Mesenchymal stem cell (in vitro differentiated cells and primary cell): ENCODE data around the gene GTPBP4.
A peak's percentile ranks its signal among the peaks of the same experiment; 100 is the strongest.

Experiments
- DNase-seq: peaks from one replicate; pipeline ENCODE4 v3.0.0-alpha.2; 2013
- H2AFZ ChIP-seq: one replicate; pipeline ENCODE4 v1.6.1; 2013; ENCODE audit warnings: low read depth, mild to moderate bottlenecking, control low read depth, inconsistent platforms, low read length, moderate library complexity
- H2AK5ac ChIP-seq: 2 replicates; pipeline ENCODE4 v1.6.1; 2013; ENCODE audit warnings: low read length, moderate library complexity, mild to moderate bottlenecking, inconsistent platforms; ENCODE audit not compliant: severe bottlenecking
- H2BK120ac ChIP-seq: one replicate; pipeline ENCODE4 v1.6.1; 2013; ENCODE audit warnings: low read depth, mild to moderate bottlenecking, inconsistent platforms, low read length, moderate library complexity
- H2BK12ac ChIP-seq, 2 experiments: one replicate each; pipeline ENCODE4 v1.6.1; 2013; ENCODE audit warnings: inconsistent platforms in 2 of 2, low read length in 2 of 2, mild to moderate bottlenecking in 2 of 2, moderate library complexity in 2 of 2, control low read depth in 1 of 2
- H2BK15ac ChIP-seq: one replicate; pipeline ENCODE4 v1.6.1; 2013; ENCODE audit warnings: mild to moderate bottlenecking, low read depth, inconsistent platforms; ENCODE audit not compliant: poor library complexity, severe bottlenecking
- H2BK5ac ChIP-seq: 2 replicates; pipeline ENCODE4 v1.6.1; 2013; ENCODE audit warnings: low read depth, mild to moderate bottlenecking, low read length, control low read depth, inconsistent platforms; ENCODE audit not compliant: poor library complexity, severe bottlenecking
- H3K14ac ChIP-seq, 2 experiments: one replicate each; pipeline ENCODE4 v1.6.1; 2013; ENCODE audit warnings: inconsistent platforms in 2 of 2, low read length in 2 of 2, control low read depth in 1 of 2, mild to moderate bottlenecking in 1 of 2, moderate library complexity in 1 of 2
- H3K18ac ChIP-seq, 2 experiments: one replicate each; pipeline ENCODE4 v1.6.1; 2013; ENCODE audit warnings: inconsistent platforms in 2 of 2, low read length in 2 of 2, control low read depth in 1 of 2, low read depth in 1 of 2, mild to moderate bottlenecking in 1 of 2
- H3K23ac ChIP-seq, 2 experiments: one replicate each; pipeline ENCODE4 v1.6.1; 2013; ENCODE audit warnings: inconsistent platforms in 2 of 2, low read length in 2 of 2, mild to moderate bottlenecking in 2 of 2, moderate library complexity in 2 of 2, control low read depth in 1 of 2
- H3K27ac ChIP-seq: 2 replicates; pipeline ENCODE4 v1.5.1; 2013; ENCODE audit warnings: mild to moderate bottlenecking, moderate library complexity, low read length, control low read depth, inconsistent platforms; ENCODE audit not compliant: poor library complexity, severe bottlenecking
- H3K27me3 ChIP-seq, 2 experiments: 2 replicates each; pipeline versions ENCODE4 v1.6.1 to v1.7.0; 2013; ENCODE audit warnings: low read length in 2 of 2, mild to moderate bottlenecking in 2 of 2, moderate library complexity in 2 of 2, control low read depth in 1 of 2, inconsistent platforms in 1 of 2; ENCODE audit not compliant: control insufficient read depth in 1 of 2, insufficient read depth in 1 of 2
- H3K36me3 ChIP-seq, 2 experiments: 2 replicates each; pipeline versions ENCODE4 v1.6.1 to v1.7.0; 2013; ENCODE audit warnings: low read length in 2 of 2, control low read depth in 1 of 2, inconsistent platforms in 1 of 2, low read depth in 1 of 2, mild to moderate bottlenecking in 1 of 2; ENCODE audit not compliant: insufficient read depth in 2 of 2, control insufficient read depth in 1 of 2
- H3K4ac ChIP-seq, 2 experiments: one replicate each; pipeline ENCODE4 v1.6.1; 2013; ENCODE audit warnings: inconsistent platforms in 2 of 2, low read length in 2 of 2, mild to moderate bottlenecking in 2 of 2, moderate library complexity in 2 of 2, control low read depth in 1 of 2, low read depth in 1 of 2
- H3K4me1 ChIP-seq: 2 replicates; pipeline ENCODE4 v1.6.1; 2013; ENCODE audit warnings: low read depth, low read length, control low read depth; ENCODE audit not compliant: control insufficient read depth, insufficient read depth
- H3K4me2 ChIP-seq: 2 replicates; pipeline ENCODE4 v1.6.1; 2013; ENCODE audit warnings: low read length, mild to moderate bottlenecking, inconsistent platforms; ENCODE audit not compliant: poor library complexity, severe bottlenecking
- H3K4me3 ChIP-seq, 2 experiments: 2 replicates each; pipeline versions ENCODE4 v1.5.1 to v1.7.0; 2013; ENCODE audit warnings: low read length in 2 of 2, mild to moderate bottlenecking in 2 of 2, control low read depth in 1 of 2, low read depth in 1 of 2; ENCODE audit not compliant: insufficient read depth in 1 of 2
- H3K79me1 ChIP-seq: replicated peaks from 2 replicates; pipeline ENCODE4 v1.6.1; 2013; ENCODE audit warnings: mild to moderate bottlenecking, control low read depth, low read length, inconsistent platforms; ENCODE audit not compliant: poor library complexity, severe bottlenecking
- H3K9ac ChIP-seq: 2 replicates; pipeline ENCODE4 v1.7.0; 2013; ENCODE audit warnings: mild to moderate bottlenecking, low read length, moderate library complexity
- H3K9me3 ChIP-seq: 2 replicates; pipeline ENCODE4 v1.7.0; 2013; ENCODE audit warnings: mild to moderate bottlenecking, low read length; ENCODE audit not compliant: control insufficient read depth
- H4K8ac ChIP-seq: one replicate; pipeline ENCODE4 v1.6.1; 2013; ENCODE audit warnings: inconsistent platforms, mild to moderate bottlenecking, low read length, moderate library complexity
- H4K91ac ChIP-seq: one replicate; pipeline ENCODE4 v1.6.1; 2013; ENCODE audit warnings: mild to moderate bottlenecking, low read length, inconsistent platforms
- WGBS: methylation state at CpG from one replicate; pipeline ENCODE4 v1.1.7; 2013; ENCODE audit warnings: mixed read lengths; 5-methylcytosine and 5-hydroxymethylcytosine counted together

The GTPBP4 gene

DNA sequence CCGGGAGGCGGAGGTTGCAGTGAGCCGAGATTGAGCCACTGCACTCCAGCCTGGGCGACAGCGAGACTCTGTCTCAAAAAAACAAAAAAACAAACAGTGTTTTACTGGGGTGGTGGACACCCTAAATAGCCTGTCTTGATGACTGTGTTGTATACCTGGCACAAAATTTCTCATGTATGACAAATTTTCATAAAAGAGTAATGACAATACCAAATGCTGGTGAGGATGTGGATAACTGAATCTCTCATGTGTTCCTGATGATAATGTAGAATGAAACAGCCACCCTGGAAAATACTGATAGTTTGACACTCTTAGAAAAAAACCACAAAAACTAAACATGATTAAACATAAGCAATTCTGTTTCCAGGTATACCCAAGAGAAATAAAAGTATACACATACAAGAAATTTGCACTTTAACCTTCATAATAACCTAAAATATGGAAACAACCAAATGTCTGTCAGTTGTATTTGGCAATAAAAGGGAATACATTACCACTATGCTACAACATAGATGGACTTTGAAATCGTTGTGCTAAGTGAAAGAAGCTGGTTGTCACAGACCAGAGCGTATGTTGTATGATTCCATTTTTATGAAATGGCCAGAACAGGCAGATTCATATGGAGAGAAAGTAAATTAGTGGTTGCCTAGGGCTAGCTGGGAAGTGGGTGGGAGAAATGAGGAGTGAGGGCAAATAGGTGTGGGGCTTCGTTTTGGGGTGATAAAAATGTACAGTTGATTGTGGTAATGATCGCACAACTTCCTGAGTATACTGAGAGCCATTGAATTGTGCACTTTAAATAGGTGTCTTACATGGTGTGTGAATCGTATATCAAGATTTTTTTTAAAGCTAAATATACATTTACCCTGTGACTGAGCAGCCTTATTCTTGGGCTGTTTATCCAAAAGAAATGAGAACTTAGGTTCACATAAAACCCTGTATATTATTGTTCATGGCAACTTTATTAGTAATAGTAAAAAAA is 80.4 kb downstream of the GTPBP4 start:
- Histone ChIP-seq H3K79me1 (peaks cover 28% of the 10 kb centered on the region), H2BK120ac (no peak overlapping the region), H2AFZ (no peak overlapping the region), H3K18ac (peak overlapping the region in 1 of 2 experiments; percentile 21), H3K4me1 (no peaks in the 10 kb centered on the region), H3K23ac (no peak overlapping the region), H2BK15ac (no peak overlapping the region), H2BK12ac (no peak overlapping the region), H3K27me3 (no peaks in the 10 kb centered on the region), H3K36me3 (peaks cover 7 to 30% of the 10 kb centered on the region in 2 experiments), H3K9ac (no peak overlapping the region), H3K4ac (no peak overlapping the region), H3K14ac (no peak overlapping the region), H4K91ac (no peak overlapping the region), H3K4me2 (no peak overlapping the region), H3K4me3 (no peak overlapping the region), H2BK5ac (no peak overlapping the region), H3K27ac (no peak overlapping the region), H2AK5ac (no peak overlapping the region), H4K8ac (no peak overlapping the region), H3K9me3 (no peaks in the 10 kb centered on the region)
- no peak for DNase-seq
- WGBS = 85% methylated on average over 7 of the region's 10 CpGs
